Stimulated activated CD8-positive, alpha-beta memory T cell treated with anti-CD3 and anti-CD28 coated beads, Interleukin-4, amount 100 ng/mL, for 4 hours (primary cell): Measurements from ENCODE around the gene RALGAPB.
"Not testable (repeated sequence)": the region's sequence is repeated elsewhere in the genome, so short reads cannot be mapped to it uniquely, and the experiment has no call there.

Source experiments
- DNase-seq, 2 donors: peaks; one replicate each; pipeline ENCODE4 v3.0.0-alpha.2; 2020; ENCODE audit warnings: low read depth in 2 of 2, low spot score in 1 of 2

RALGAPB gene

GRCh38 chr20:38446441-38447209 lies 26.0 kb upstream of the RALGAPB start:
- peak; percentile 86 to 87 for DNase-seq

- DNase-seq: no peak
Observed at GRCh38 chr20:38447251-38447661, 25.4 kb upstream of the RALGAPB start.

- DNase-seq: no peak
Observed at GRCh38 chr20:38447931-38448675, 24.5 kb upstream of the RALGAPB start.

GRCh38 chr20:38449046-38449445 lies 23.6 kb upstream of the RALGAPB start:
- DNase-seq: no peak

GRCh38 chr20:38450412-38450975 lies 22.1 kb upstream of the RALGAPB start:
- no peak for DNase-seq

GRCh38 chr20:38452880-38453624 lies 19.6 kb upstream of the RALGAPB start:
- no peak for DNase-seq

- DNase-seq: no peak
Observed at GRCh38 chr20:38453941-38454340, 18.7 kb upstream of the RALGAPB start.

GRCh38 chr20:38454556-38455473 lies 17.8 kb upstream of the RALGAPB start:
- DNase-seq: no peak

- DNase-seq: no peak
Observed at GRCh38 chr20:38458314-38458713, 14.3 kb upstream of the RALGAPB start.

GRCh38 chr20:38460040-38460623 lies 12.5 kb upstream of the RALGAPB start:
- DNase-seq: no peak

- DNase-seq: not testable (repeated sequence)
Observed at GRCh38 chr20:38460631-38461030, 12.0 kb upstream of the RALGAPB start.

- DNase-seq: not testable (repeated sequence)
Observed at GRCh38 chr20:38461167-38461566, 11.5 kb upstream of the RALGAPB start.

- not testable (repeated sequence) for DNase-seq
Observed at GRCh38 chr20:38461569-38461968, 11.1 kb upstream of the RALGAPB start.

GRCh38 chr20:38466171-38466570 lies 6.5 kb upstream of the RALGAPB start:
- no peak for DNase-seq

GRCh38 chr20:38466983-38467382 lies 5.7 kb upstream of the RALGAPB start:
- DNase-seq: no peak

GRCh38 chr20:38471245-38471644 lies 1.4 kb upstream of the RALGAPB start:
- DNase-seq: no peak

GRCh38 chr20:38471987-38472512 lies 593 bp upstream of the RALGAPB start:
- no peak for DNase-seq

- DNase-seq: no peak
Observed at GRCh38 chr20:38473367-38473795, 738 bp downstream of the RALGAPB start.

- DNase-seq: no peak
Observed at GRCh38 chr20:38477747-38478146, 5.1 kb downstream of the RALGAPB start.

GRCh38 chr20:38479596-38479995 lies 7.0 kb downstream of the RALGAPB start:
- DNase-seq: no peak
